Measurements from ENCODE around the gene GTPBP10.
A peak's percentile ranks its signal among the peaks of the same experiment; 100 is the strongest.
"Not testable (repeated sequence)": the region's sequence is repeated elsewhere in the genome, so short reads cannot be mapped to it uniquely, and the experiment has no call there.

GTPBP10 gene, protein sequence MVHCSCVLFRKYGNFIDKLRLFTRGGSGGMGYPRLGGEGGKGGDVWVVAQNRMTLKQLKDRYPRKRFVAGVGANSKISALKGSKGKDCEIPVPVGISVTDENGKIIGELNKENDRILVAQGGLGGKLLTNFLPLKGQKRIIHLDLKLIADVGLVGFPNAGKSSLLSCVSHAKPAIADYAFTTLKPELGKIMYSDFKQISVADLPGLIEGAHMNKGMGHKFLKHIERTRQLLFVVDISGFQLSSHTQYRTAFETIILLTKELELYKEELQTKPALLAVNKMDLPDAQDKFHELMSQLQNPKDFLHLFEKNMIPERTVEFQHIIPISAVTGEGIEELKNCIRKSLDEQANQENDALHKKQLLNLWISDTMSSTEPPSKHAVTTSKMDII

GRCh38 chr7:90346336-90347125 is at the start of gene GTPBP10:
Gene GTPBP10 (plus strand): TSS chr7:90346716. CDS start chr7:90346742, 26 bp downstream.
- peak; percentile 93 for DNase-seq

DNA sequence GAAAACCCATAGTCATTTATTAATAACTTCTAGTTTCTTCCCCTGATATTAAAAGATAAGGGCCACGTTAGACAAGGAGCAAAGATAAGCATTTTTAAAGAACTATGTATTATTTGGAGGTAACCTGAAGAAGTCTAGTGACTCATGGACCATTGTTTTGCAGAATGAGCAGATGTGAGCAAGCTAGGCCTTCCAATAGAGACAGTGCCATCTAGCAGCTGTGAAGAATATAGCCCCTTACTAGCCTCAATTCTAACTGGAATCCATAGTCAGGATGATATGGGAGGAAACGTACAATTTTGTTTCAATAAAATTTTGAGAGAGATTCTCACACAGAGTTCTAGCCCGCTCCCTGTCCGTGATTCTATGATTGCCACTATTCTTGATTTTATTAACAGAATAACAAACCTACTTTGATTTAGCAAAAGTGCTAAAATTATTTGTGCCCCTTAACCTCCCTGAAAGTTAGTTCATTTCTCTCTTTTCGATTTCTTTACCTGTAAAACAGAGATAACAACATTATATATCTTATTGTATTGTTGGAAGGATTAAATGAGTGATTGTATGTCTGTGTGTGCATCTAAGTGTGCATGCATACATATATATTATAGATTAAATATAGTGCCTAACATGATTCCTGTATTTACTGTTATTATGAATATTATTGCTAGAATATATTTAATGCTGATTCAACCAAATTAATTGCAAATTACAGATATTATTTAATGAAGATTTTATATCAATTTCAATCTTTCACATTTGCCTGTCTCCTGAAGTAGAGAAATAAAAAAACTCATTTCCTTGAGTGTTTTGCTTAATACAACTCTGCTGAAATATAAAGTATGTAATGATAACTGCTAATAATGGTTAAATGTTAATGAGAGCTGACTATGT is 48.1 kb upstream of the GTPBP10 start:
- DNase-seq: no peak

DNA sequence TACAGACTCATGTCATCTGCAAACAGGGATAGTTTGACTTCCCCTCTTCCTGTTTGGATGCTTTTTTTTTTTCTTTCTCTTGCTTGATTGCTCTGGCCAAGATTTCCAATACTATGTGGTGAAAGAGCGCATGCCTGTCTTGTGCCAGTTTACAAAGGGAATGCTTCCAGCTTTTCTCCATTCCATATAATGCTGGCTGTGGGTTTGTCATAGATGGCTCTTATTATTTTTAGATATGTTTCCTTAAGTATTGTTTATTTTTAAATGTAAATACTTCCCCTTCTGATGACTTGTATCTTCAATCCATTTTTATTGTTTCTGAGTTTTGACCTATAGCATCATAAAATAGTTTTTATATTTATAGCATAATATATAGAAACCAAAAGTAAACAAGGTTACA is 43.3 kb upstream of the GTPBP10 start:
- no peak for DNase-seq

DNA sequence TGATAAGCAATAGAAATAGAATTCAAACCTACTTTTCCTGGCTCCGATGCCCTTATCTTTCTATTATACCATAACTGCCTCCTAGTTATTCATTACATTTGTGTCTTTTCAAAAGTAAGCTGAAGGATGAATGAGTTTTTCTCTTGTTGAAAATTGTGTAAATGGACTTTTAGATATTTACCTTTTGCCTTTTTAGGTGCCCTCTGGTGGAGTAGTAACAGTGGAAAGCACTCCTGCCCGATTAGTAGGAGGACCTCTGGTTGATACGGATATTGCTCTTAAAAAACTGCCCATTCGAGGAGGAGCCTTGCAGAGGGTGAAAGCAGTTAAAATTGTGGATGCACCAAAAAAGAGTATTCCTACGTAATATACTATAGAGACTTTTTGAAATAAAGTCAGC is 36.6 kb upstream of the GTPBP10 start:
- no peak for DNase-seq

- DNase-seq: no peak
Measured at GRCh38 chr7:90311175-90311574, 35.3 kb upstream of the GTPBP10 start.

DNA sequence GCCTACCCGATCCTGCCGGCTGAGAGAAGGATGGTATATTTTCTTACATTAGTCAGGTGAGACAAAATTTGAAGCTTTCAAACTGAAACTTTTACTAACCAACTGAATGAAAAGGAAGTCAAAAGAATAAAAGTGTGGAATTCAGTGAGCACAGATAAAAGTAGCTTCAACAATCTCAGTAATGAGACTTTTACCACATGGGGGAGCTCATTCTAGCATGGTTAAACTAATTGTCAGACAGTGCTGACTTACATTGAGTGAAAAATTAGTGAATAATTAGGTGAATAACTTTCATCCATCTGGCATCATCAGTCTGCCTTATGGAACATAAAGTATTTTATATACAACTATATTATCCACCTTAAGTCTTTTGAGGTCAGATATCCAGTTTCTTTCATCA is 33.8 kb upstream of the GTPBP10 start:
- DNase-seq: no peak

DNA sequence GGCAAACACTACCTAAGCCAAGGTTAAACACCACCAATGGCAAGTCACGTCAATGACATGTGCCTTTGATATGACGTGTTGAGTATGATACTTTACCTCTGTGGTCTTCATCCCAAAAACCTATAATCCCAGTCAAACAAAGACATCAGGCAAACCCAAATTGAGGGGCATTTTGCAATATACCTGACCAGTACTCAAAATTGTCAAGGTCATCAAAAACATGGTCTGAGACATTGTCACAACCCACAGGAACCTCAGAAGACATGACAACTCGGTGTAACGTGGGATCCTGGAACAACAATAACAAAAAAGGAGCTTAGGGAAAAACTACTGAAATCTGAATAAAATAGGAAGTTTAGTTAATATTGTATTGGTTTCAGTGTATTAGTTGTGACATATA is 32.6 kb upstream of the GTPBP10 start:
- DNase-seq: no peak

DNA sequence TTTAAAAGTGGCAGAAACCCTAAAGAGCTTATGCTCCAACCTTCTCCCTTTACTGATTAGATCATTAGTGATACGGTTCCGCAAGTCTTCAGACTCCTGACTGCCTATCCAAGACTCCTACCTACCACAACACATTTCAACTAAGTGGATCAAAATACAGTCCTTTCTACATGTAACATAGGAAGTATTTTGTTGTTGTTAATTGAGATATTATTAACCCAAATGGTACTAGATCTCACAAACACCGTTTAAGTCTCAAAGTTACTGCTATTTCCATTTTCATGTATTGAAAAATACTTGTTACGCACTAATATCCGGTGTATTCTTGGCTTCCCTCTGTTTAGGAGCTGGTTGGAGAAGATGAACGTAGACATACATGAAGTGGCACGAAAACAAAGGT is 26.5 kb upstream of the GTPBP10 start:
- DNase-seq: no peak

DNA sequence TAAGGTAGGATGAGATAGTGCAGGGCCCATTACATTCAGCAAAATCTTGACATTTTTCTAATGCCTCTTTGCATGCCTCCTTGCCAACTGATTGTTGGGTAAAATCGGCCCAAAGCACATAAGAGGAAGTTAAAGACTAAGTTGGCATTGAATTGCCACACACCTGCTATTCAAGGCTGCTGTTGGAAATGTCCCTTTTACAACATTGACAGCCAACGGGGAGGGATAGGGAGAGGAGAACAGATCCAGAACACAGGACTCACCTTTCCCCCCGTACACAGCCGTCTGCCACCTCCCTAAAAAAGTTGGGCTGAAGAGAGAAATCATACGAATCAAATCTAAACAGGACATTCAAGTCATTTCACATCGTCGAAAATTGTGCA is 26.1 kb upstream of the GTPBP10 start:
- no peak for DNase-seq

DNA sequence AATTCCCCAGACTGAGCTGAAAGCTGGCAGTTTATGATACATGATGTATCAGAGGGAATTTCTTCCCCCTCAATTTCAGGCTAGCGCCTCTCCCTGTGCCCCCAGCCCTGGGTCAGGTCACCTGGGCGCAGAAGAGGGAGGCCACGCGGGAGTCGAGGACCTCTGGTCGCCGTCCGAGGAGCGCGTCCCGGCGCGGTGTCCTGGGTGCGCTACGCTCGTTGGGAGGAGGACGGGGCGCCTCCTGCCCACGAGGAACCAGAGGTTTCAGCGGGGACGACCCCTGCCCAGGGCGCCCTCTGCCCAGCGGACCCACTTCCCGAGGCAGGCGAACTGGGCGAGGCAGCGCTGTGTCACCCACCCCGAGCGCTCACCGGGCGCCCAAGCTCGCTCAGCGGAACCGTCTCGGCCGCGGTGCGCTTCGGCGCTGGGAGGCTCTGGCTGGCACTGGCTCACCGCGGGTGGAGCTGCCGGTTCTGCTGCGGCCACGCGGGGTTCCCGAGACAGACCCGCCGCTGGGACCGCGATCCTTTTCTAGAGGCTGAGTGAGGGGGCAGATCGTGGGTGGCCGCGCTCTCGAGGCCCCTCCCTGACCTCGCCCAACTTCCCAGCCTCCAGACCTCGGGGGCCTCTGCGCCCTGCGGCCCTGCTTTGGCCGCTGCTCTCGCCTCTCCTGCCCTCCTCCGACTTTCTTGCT is 25.6 kb upstream of the GTPBP10 start, which contains the start of gene FAM237B:
Gene FAM237B (minus strand): TSS at position 504 of the 694 bp plus-strand sequence. CDS start 1,556 bp downstream, outside the sequence.
- DNase-seq: no peak

GRCh38 chr7:90322837-90323236 is 23.7 kb upstream of the GTPBP10 start:
- DNase-seq: no peak

DNA sequence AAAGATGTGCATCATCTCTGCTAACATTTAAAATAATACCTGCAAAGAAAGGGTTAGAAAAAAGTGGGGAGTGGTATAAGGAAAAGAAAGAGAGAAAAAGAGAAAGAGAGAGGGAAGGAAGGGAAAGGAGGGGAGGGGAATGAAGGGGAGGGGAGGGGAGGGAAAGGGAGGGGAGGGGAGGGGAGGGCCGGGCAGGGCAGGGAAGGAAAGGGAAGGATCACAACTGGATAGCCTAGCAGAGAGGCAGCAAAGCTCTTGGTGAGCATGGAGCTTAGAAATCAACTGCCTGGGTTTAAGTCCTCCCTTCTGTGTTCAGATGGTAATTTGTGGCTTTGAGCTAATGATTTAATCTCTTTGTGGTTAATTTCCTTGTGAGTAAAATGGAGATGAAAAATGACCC is 20.0 kb upstream of the GTPBP10 start:
- DNase-seq: no peak

DNA sequence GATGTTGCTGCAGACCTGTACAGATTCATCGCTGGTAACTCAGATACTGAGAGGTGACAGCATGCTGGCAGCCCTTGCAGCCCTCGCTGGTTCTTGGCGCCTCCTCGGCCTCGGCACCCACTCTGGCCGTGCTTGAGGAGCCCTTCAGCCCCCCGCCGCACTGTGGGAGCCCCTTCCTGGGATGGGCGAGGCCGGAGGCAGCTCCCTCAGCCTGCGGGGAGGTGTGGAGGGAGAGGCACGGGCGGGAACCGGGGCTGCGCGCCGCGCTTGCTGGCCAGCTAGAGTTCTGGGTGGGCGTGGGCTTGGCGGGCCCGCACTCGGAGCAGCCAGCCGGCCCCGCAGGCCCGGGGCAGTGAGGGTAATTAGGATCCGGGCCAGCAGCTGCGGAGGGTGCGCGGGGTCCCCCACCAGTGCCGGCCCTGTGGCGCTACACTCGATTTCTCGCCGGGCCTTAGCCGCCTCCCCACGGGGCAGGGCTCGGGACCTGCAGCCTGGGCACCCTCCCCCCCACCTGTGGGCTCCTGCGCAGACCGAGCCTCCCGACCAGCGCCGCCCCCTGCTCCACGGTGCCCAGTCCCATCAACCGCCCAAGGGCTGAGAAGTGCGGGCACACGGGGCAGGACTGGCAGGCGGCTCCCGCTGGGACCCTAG is 12.2 kb upstream of the GTPBP10 start:
- DNase-seq: no peak

- DNase-seq: not testable (repeated sequence)
Measured at GRCh38 chr7:90334926-90335325, 11.6 kb upstream of the GTPBP10 start.

- no peak for DNase-seq
Measured at GRCh38 chr7:90337106-90337505, 9.4 kb upstream of the GTPBP10 start.

GRCh38 chr7:90345016-90345415 is 1.5 kb upstream of the GTPBP10 start:
- DNase-seq: no peak

GRCh38 chr7:90345595-90346335 is 751 bp upstream of the GTPBP10 start:
- no peak for DNase-seq

GRCh38 chr7:90347759-90348158 is 1.2 kb downstream of the GTPBP10 start:
- DNase-seq: no peak

DNA sequence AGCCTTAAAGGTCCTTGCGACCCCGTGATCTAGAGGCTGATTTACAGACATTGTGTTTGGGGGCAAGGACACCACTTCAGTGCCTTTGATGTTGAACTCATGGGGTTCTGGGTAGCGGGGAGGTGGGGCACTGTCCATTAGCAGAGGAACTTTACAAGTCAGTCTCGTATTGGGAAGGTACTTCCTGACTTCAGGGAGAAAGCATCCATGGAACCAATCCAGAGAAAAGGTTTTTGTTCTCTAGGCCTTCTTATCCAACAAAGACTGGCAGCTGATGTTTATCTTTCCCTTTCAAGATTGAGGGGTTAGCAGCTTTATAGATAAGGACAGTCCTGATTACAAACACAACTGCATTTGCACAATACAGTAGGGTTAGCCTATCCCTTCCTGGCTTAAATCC is 2.8 kb downstream of the GTPBP10 start:
- no peak for DNase-seq

GRCh38 chr7:90350032-90350431 is 3.5 kb downstream of the GTPBP10 start:
- DNase-seq: not testable (repeated sequence)

- no peak for DNase-seq
Measured at GRCh38 chr7:90351987-90352386, 5.5 kb downstream of the GTPBP10 start.
